ENCODE results near the gene MED9.

DNA sequence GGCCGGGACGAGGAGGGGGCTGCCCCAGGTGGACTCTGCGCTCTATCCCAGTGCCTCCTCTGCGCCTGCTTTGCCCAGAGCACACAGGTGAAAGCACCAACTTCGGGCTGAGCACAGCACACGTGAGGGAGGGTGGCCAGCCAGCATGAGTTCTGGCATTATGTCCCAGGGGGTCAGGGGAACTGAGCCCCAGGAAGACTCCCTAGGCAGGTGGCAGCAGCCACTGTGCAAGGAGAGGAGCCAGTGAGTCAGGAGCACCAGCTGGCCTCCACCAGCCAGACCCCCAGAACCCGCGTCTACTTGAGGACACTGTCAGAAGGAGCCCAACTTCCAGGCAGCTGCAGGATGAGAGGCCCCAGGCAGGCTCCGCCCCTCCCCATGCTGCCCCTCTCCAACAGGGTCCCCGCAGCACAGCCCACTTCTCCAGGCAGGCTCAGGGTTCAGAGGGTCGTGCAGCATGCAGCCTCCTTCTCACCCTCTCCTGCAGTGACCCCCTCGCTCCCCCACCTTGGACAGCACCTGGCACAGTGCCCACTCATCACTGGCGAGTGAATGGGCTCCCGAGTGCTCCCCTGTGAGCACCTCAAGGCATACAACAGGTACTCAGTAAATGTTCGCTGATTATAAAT, 63.6 kb downstream of the MED9 start:
- TF ChIP-seq CTCF (conservative IDR thresholded peaks at IDR 0.05; ENCODE audit: low read length) (no peak), EZH2phosphoT487 (IDR thresholded peaks at IDR 0.05; ENCODE audit: borderline replicate concordance) (no peak)
